HepG2 (cell line): ENCODE data around the gene ENTPD6. TPM values are rescaled to one million over a fixed set of nuclear protein-coding genes. Genes with fewer than 3 reads are reported as not detected.

Experiments used
- CBFB ChIP-seq: sonication (generic); formaldehyde crosslinking; IDR thresholded peaks from 2 replicates; pipeline ENCODE4 v1.4.0; 2020; ENCODE audit warnings: missing genetic modification reagents
- KLF9 ChIP-seq: IDR thresholded peaks from 2 replicates; pipeline ENCODE4 v1.6.1; 2016; ENCODE audit warnings: low read depth
- MAFF ChIP-seq: IDR thresholded peaks from 2 replicates; pipeline ENCODE4 v1.6.1; 2011; ENCODE audit warnings: low read depth, low read length, improper control_type of control experiment
- NFYC ChIP-seq: IDR thresholded peaks from 2 replicates; pipeline ENCODE4 v1.6.1; 2016; ENCODE audit warnings: missing genetic modification reagents, missing compliant biosample characterization
- NR2F2 ChIP-seq: IDR thresholded peaks from 2 replicates; pipeline ENCODE4 v1.6.1; 2012; ENCODE audit warnings: low read depth, inconsistent platforms, borderline replicate concordance
- PLSCR1 ChIP-seq: sonication (generic); formaldehyde crosslinking; IDR thresholded peaks from 2 replicates; pipeline ENCODE4 v1.5.0; 2020; ENCODE audit warnings: missing genetic modification reagents, mild to moderate bottlenecking, borderline replicate concordance
- RELA ChIP-seq: sonication (generic); formaldehyde crosslinking; IDR thresholded peaks from 2 replicates; pipeline ENCODE4 v1.4.0; 2020; ENCODE audit warnings: missing genetic modification reagents
- SETDB1 ChIP-seq: sonication (generic); formaldehyde crosslinking; IDR thresholded peaks from 2 replicates; pipeline ENCODE4 v1.5.1; 2020; ENCODE audit warnings: missing genetic modification reagents, mild to moderate bottlenecking, borderline replicate concordance
- SRSF4 ChIP-seq: fragments of 200-400 bp; formaldehyde crosslinking; IDR thresholded peaks from one replicate; pipeline ENCODE4 v1.6.1; 2018; ENCODE audit warnings: mild to moderate bottlenecking, low read depth, low read length, moderate library complexity; ENCODE audit not compliant: poor library complexity, severe bottlenecking
- TRAFD1 ChIP-seq: sonication (generic); formaldehyde crosslinking; IDR thresholded peaks from 2 replicates; pipeline ENCODE4 v1.5.1; 2020; ENCODE audit warnings: missing genetic modification reagents, mild to moderate bottlenecking, borderline replicate concordance
- ZNF121 ChIP-seq: sonication (generic); formaldehyde crosslinking; IDR thresholded peaks from 2 replicates; pipeline ENCODE4 v1.5.0; 2020; ENCODE audit warnings: mild to moderate bottlenecking, missing genetic modification reagents
- ZNF343 ChIP-seq: sonication (generic); formaldehyde crosslinking; IDR thresholded peaks from 2 replicates; pipeline ENCODE4 v1.4.0; 2020; ENCODE audit warnings: mild to moderate bottlenecking, missing genetic modification reagents
- polyA plus RNA-seq, 8 experiments: library from polyadenylated mRNA; depleted of rRNA in 3 of 8; stranded (reverse) in 7 of 8; unstranded in 1 of 8; fragments of >200 nt; fragmentation: Illumina TruSeq in 4 of 8; extraction: Trizol in 4 of 8; gene quantifications; 2 replicates each; pipeline versions ENCODE4 v1.2.1 to v1.2.3, GENCODE V29; 2011 to 2016; ENCODE audit warnings: low read depth in 4 of 8, missing spikeins in 1 of 8, mixed read lengths in 1 of 8; ENCODE audit not compliant: insufficient read depth in 1 of 8
- total RNA-seq, 5 experiments: library from RNA; depleted of rRNA; stranded (reverse); fragments of >200 nt; fragmentation: Illumina TruSeq; extraction: Trizol; gene quantifications; 2 replicates each; pipeline ENCODE4 v1.2.3, GENCODE V29; 2016; ENCODE audit warnings: low read depth in 1 of 5
- TF ChIP-seq, protein P1 (sequence below): sonication (generic); formaldehyde crosslinking; IDR thresholded peaks from 2 replicates; pipeline ENCODE4 v1.9.0; 2021; ENCODE audit warnings: missing genetic modification reagents, borderline replicate concordance
- TF ChIP-seq, protein P2 (sequence below): sonication (generic); formaldehyde crosslinking; IDR thresholded peaks from 2 replicates; pipeline ENCODE4 v1.9.0; 2021; ENCODE audit warnings: missing genetic modification reagents, borderline replicate concordance
- TF ChIP-seq, protein P3 (sequence below): sonication (generic); formaldehyde crosslinking; IDR thresholded peaks from one replicate; pipeline ENCODE4 v1.5.1; 2020; ENCODE audit warnings: mild to moderate bottlenecking, missing genetic modification reagents; ENCODE audit errors: not compliant biosample characterization

The ENTPD6 gene
- total and polyA plus RNA-seq, 2 of the 13 experiments (the other 11 are each of a cell fraction or from before 2014, with no cell fraction given) = 164 to 172 TPM

GRCh38 chr20:25223179-25223661 lies 27.7 kb downstream of the ENTPD6 start (continued):
- TF ChIP-seq, protein P1, sequence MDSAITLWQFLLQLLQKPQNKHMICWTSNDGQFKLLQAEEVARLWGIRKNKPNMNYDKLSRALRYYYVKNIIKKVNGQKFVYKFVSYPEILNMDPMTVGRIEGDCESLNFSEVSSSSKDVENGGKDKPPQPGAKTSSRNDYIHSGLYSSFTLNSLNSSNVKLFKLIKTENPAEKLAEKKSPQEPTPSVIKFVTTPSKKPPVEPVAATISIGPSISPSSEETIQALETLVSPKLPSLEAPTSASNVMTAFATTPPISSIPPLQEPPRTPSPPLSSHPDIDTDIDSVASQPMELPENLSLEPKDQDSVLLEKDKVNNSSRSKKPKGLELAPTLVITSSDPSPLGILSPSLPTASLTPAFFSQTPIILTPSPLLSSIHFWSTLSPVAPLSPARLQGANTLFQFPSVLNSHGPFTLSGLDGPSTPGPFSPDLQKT = no peak
- TF ChIP-seq, protein P2, sequence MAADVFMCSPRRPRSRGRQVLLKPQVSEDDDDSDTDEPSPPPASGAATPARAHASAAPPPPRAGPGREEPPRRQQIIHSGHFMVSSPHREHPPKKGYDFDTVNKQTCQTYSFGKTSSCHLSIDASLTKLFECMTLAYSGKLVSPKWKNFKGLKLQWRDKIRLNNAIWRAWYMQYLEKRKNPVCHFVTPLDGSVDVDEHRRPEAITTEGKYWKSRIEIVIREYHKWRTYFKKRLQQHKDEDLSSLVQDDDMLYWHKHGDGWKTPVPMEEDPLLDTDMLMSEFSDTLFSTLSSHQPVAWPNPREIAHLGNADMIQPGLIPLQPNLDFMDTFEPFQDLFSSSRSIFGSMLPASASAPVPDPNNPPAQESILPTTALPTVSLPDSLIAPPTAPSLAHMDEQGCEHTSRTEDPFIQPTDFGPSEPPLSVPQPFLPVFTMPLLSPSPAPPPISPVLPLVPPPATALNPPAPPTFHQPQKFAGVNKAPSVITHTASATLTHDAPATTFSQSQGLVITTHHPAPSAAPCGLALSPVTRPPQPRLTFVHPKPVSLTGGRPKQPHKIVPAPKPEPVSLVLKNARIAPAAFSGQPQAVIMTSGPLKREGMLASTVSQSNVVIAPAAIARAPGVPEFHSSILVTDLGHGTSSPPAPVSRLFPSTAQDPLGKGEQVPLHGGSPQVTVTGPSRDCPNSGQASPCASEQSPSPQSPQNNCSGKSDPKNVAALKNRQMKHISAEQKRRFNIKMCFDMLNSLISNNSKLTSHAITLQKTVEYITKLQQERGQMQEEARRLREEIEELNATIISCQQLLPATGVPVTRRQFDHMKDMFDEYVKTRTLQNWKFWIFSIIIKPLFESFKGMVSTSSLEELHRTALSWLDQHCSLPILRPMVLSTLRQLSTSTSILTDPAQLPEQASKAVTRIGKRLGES = no peak
- peak; percentile 64; the same call in 1 of the 2 replicates for TF ChIP-seq ZNF121 (CRISPR knock-in tag)
- TF ChIP-seq SRSF4 = no peak
- no peak; the same call in 1 of the 2 replicates for TF ChIP-seq TRAFD1 (CRISPR knock-in tag)
- TF ChIP-seq ZNF343 (CRISPR knock-in tag) = no peak
- TF ChIP-seq PLSCR1 (CRISPR knock-in tag) = no peak
- TF ChIP-seq, protein P3, sequence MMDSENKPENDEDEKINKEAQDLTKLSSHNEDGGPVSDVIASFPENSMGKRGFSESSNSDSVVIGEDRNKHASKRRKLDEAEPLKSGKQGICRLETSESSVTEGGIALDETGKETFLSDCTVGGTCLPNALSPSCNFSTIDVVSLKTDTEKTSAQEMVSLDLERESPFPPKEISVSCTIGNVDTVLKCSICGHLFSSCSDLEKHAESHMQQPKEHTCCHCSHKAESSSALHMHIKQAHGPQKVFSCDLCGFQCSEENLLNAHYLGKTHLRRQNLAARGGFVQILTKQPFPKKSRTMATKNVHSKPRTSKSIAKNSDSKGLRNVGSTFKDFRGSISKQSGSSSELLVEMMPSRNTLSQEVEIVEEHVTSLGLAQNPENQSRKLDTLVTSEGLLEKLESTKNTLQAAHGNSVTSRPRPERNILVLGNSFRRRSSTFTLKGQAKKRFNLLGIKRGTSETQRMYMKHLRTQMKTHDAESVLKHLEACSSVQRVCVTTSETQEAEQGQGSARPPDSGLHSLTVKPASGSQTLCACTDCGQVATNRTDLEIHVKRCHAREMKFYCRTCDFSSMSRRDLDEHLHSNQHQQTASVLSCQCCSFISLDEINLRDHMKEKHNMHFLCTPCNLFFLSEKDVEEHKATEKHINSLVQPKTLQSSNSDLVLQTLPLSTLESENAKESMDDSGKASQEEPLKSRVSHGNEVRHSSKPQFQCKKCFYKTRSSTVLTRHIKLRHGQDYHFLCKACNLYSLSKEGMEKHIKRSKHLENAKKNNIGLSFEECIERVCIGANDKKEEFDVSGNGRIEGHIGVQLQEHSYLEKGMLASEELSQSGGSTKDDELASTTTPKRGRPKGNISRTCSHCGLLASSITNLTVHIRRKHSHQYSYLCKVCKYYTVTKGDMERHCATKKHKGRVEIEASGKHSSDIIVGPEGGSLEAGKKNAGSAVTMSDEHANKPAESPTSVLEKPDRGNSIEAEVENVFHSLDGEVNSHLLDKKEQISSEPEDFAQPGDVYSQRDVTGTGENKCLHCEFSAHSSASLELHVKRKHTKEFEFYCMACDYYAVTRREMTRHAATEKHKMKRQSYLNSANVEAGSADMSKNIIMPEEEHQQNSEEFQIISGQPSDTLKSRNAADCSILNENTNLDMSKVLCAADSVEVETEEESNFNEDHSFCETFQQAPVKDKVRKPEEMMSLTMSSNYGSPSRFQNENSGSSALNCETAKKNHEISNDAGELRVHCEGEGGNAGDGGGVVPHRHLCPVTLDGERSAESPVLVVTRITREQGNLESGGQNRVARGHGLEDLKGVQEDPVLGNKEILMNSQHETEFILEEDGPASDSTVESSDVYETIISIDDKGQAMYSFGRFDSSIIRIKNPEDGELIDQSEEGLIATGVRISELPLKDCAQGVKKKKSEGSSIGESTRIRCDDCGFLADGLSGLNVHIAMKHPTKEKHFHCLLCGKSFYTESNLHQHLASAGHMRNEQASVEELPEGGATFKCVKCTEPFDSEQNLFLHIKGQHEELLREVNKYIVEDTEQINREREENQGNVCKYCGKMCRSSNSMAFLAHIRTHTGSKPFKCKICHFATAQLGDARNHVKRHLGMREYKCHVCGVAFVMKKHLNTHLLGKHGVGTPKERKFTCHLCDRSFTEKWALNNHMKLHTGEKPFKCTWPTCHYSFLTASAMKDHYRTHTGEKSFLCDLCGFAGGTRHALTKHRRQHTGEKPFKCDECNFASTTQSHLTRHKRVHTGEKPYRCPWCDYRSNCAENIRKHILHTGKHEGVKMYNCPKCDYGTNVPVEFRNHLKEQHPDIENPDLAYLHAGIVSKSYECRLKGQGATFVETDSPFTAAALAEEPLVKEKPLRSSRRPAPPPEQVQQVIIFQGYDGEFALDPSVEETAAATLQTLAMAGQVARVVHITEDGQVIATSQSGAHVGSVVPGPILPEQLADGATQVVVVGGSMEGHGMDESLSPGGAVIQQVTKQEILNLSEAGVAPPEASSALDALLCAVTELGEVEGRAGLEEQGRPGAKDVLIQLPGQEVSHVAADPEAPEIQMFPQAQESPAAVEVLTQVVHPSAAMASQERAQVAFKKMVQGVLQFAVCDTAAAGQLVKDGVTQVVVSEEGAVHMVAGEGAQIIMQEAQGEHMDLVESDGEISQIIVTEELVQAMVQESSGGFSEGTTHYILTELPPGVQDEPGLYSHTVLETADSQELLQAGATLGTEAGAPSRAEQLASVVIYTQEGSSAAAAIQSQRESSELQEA (CRISPR knock-in tag) = no peak
- no peak for TF ChIP-seq NFYC
- no peak for TF ChIP-seq NR2F2
- TF ChIP-seq MAFF = no peak
- no peak for TF ChIP-seq KLF9 (CRISPR knock-in tag)
- no peak for TF ChIP-seq RELA (CRISPR knock-in tag)
- TF ChIP-seq SETDB1 = no peak
- no peak for TF ChIP-seq CBFB (CRISPR knock-in tag)
